DOHH2 (cell line): Measurements from ENCODE around the gene ITPRIP.

Experiments used
- H3F3A ChIP-seq: fragments of 200-600 bp; sonication (generic), shearing (Covaris generic); 2 replicates; pipeline ENCODE4 v1.6.0; 2016; ENCODE audit warnings: antibody characterized with exemption, mild to moderate bottlenecking; ENCODE audit not compliant: control insufficient read depth, insufficient read depth
- H3K27ac ChIP-seq: fragments of 200-600 bp; sonication (generic); 2 replicates; pipeline ENCODE4 v1.5.1; 2014; ENCODE audit warnings: low read depth, mild to moderate bottlenecking, low read length, moderate library complexity
- H3K27me3 ChIP-seq: fragments of 200-600 bp; sonication (generic); 2 replicates; pipeline ENCODE4 v1.6.1; 2014; ENCODE audit warnings: mild to moderate bottlenecking, low read length, mixed read lengths; ENCODE audit not compliant: control insufficient read depth
- H3K36me3 ChIP-seq: fragments of 200-600 bp; sonication (generic); 2 replicates; pipeline ENCODE4 v1.6.1; 2014; ENCODE audit warnings: mild to moderate bottlenecking, low read length, moderate library complexity, mixed read lengths; ENCODE audit not compliant: control insufficient read depth
- H3K4me1 ChIP-seq: fragments of 200-600 bp; sonication (generic); 2 replicates; pipeline ENCODE4 v1.6.1; 2014; ENCODE audit warnings: mild to moderate bottlenecking, low read length, mixed read lengths; ENCODE audit not compliant: control insufficient read depth
- H3K4me2 ChIP-seq: fragments of 200-600 bp; sonication (generic); 2 replicates; pipeline ENCODE4 v1.6.0; 2014; ENCODE audit warnings: mild to moderate bottlenecking, low read length, moderate library complexity
- H3K4me3 ChIP-seq: fragments of 200-600 bp; sonication (generic); 2 replicates; pipeline ENCODE4 v1.5.1; 2014; ENCODE audit warnings: mild to moderate bottlenecking, low read length, mixed read lengths
- H3K79me2 ChIP-seq: fragments of 200-600 bp; sonication (generic); 2 replicates; pipeline ENCODE4 v1.6.1; 2014; ENCODE audit warnings: mild to moderate bottlenecking, low read length, mixed read lengths; ENCODE audit not compliant: control insufficient read depth
- H3K9me2 ChIP-seq: fragments of 200-600 bp; sonication (generic); replicated peaks from 2 replicates; pipeline ENCODE4 v1.6.1; 2014; ENCODE audit warnings: mild to moderate bottlenecking, low read length, mixed read lengths; ENCODE audit not compliant: control insufficient read depth
- H3K9me3 ChIP-seq: fragments of 200-600 bp; sonication (generic); 2 replicates; pipeline ENCODE4 v1.6.1; 2014; ENCODE audit warnings: antibody characterized with exemption, low read length, mixed read lengths; ENCODE audit not compliant: control insufficient read depth, insufficient read depth
- H4K20me1 ChIP-seq: fragments of 200-600 bp; sonication (generic); 2 replicates; pipeline ENCODE4 v1.6.0; 2014; ENCODE audit warnings: low read depth, mild to moderate bottlenecking, antibody characterized with exemption, low read length, moderate library complexity; ENCODE audit not compliant: control insufficient read depth, insufficient read depth
- EZH2phosphoT487 ChIP-seq: fragments of 200-600 bp; sonication (generic); IDR thresholded peaks from 2 replicates; pipeline ENCODE4 v1.6.1; 2017; ENCODE audit warnings: borderline replicate concordance, mild to moderate bottlenecking, antibody characterized with exemption, low read length, moderate library complexity, mixed read lengths
- TF ChIP-seq, protein P1 (sequence below): fragments of 200-600 bp; sonication (generic); IDR thresholded peaks from one replicate; pipeline ENCODE4 v1.5.1; 2014; ENCODE audit warnings: antibody characterized with exemption, mild to moderate bottlenecking, low read depth, low read length; ENCODE audit not compliant: poor library complexity, severe bottlenecking

ITPRIP gene

DNA sequence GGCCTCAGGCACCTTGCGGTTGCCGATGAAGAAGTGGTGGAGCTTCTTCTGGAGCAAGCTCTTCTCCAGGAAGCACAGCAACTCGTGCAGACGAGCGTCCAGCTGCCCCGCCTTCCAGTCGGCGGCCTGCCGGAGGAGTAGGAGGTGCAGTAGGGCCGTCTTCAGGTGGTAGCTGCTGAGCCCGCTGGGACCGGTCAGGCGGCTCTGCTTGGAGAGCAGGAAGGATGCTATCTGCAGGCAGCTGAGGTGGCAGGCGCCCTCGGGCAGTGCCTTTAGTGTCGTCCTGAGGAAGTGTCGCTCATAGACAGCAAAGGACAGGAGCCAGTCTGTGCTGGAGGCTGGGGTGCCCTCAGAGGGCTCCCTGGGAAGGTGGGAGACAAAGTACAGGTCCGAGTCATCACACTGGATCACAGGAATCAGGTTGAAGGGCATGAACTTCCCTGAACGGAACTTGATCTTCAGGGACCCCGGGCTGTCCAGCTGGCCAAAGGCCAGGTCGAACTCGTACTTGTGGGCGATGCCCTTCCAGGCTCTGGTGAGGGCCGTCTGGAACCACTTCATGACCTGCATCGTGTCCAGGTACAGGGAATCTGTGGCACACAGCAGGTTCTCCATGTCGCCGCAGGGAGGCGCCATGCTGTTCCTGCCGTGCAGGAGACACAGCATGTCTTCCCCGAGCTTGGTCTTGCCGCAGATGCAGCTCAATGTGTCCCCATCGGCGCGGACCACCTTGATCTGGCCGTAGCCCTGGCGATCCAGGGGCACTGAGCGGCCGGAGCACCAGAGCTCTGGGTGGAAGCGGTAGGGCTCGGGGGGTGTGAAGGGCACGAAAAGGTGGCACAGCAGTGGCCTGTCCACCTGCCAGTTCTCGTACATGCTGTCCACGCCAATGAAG is 23.4 kb downstream of the ITPRIP start:
- Histone ChIP-seq H3K27me3 (no peaks in the 10 kb centered on the region), H3K4me1 (peaks cover 28% of the 10 kb centered on the region), H3K27ac (no peak overlapping the region), H3K4me3 (no peak overlapping the region), H3K4me2 (no peak overlapping the region), H3K36me3 (peaks cover 47% of the 10 kb centered on the region), H3K9me3 (no peaks in the 10 kb centered on the region), H3K9me2 (no peaks in the 10 kb centered on the region), H4K20me1 (peaks cover 27% of the 10 kb centered on the region; the same call in 1 of the 2 replicates), H3F3A (no peaks in the 10 kb centered on the region), H3K79me2 (peaks cover 42% of the 10 kb centered on the region)
- TF ChIP-seq, protein P1, sequence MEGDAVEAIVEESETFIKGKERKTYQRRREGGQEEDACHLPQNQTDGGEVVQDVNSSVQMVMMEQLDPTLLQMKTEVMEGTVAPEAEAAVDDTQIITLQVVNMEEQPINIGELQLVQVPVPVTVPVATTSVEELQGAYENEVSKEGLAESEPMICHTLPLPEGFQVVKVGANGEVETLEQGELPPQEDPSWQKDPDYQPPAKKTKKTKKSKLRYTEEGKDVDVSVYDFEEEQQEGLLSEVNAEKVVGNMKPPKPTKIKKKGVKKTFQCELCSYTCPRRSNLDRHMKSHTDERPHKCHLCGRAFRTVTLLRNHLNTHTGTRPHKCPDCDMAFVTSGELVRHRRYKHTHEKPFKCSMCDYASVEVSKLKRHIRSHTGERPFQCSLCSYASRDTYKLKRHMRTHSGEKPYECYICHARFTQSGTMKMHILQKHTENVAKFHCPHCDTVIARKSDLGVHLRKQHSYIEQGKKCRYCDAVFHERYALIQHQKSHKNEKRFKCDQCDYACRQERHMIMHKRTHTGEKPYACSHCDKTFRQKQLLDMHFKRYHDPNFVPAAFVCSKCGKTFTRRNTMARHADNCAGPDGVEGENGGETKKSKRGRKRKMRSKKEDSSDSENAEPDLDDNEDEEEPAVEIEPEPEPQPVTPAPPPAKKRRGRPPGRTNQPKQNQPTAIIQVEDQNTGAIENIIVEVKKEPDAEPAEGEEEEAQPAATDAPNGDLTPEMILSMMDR, result no peak
- no peak for TF ChIP-seq EZH2phosphoT487

DNA sequence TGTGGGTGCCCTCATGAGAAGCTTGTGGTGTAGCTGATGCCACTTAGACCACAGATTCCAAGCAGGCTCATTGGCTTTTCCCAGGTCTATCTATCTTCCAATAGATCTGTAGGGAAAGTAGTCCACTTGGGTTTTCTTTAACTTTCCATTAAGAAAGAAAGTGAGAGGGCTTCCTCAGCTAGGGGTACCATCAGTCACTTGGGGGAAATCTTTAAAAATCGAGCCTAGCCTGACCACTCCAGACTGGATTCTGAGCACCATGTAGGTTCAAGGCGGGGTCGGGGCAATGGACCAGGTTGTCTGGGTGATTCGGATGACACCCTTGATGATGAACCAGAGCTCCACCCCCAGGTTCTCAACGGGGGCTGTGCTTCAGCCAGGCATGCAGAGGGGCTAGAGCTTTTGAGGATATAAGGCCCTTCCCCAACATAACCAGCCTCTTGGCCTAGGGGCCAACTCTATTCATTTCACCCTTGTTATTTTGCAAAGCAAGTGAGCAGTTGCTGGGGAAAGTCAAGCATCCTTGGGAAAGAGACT is 27.0 kb downstream of the ITPRIP start:
- no peaks in the 10 kb centered on the region for H3K4me1 ChIP-seq

DNA sequence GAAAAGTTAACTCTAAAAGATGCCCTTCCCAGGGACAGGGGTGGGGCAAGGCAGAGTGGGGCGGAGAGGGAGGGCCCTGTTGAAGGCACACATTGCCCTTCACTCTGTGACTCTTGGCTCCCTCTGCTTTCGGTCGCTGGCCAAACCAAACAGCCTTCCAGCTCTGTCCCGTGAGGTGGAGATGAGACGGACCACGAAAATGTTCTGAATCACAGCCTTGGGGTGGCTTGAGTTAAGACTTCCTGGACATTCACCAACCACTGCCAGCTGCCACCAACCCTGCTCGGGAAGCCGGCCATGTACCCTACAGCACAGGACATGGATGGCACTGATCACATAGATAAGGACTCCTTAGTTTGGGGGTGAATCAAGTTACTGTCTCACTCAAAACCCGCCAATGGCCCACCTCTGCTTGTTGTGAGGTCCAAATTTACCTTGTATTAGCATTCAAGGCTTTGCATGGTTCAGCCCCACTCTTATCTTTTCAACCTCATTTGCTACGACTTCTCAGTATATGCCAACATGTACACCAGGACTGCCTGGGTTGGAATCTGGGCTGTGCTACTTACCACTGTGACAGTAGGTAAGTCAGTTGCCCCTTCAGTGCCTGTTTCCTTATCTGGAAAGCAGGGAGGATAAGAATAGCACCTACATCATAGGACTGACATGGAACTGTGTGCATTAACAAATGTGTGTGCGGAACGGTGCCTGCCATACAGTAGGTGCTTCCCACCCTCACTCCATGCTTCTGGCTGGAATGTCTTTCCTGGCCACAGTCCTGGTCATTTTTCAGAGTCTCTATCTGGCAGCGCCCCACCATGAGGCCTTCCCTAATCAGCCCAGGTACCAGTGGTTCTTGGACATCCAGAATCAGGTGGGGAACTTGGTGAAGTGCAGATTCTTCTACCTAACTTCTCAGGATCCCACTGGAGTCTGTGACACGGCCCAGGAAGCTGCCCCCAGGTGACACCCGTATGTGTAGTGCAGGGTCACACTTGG is 28.0 kb downstream of the ITPRIP start:
- no peak overlapping the region for H3K4me3 ChIP-seq
- TF ChIP-seq EZH2phosphoT487, result no peak
- TF ChIP-seq, protein P1, result no peak
- H3K4me2 ChIP-seq, result no peak overlapping the region
- 0 out of 2 replicates have a peak, but pooled peaks cover 2% of the 10 kb centered on the region for H3K79me2 ChIP-seq
- H3K36me3 ChIP-seq, result peaks cover 30% of the 10 kb centered on the region
- H3F3A ChIP-seq, result no peaks in the 10 kb centered on the region; the same call in 1 of the 2 replicates
- H3K4me1 ChIP-seq, result no peaks in the 10 kb centered on the region
- H4K20me1 ChIP-seq, result peaks cover 3% of the 10 kb centered on the region; the same call in 1 of the 2 replicates
- no peak overlapping the region for H3K27ac ChIP-seq
- H3K27me3 ChIP-seq, result no peaks in the 10 kb centered on the region
- H3K9me2 ChIP-seq, result no peaks in the 10 kb centered on the region
- no peaks in the 10 kb centered on the region for H3K9me3 ChIP-seq

More for the DNA sequence above, 27.0 kb downstream of the ITPRIP start:
- peaks cover 6% of the 10 kb centered on the region for H3K79me2 ChIP-seq
- H3K27ac ChIP-seq, result no peak overlapping the region
- no peaks in the 10 kb centered on the region for H3K9me2 ChIP-seq
- TF ChIP-seq, protein P1, result no peak
- no peak for TF ChIP-seq EZH2phosphoT487
- no peaks in the 10 kb centered on the region; the same call in 1 of the 2 replicates for H3F3A ChIP-seq
- peaks cover 3% of the 10 kb centered on the region; the same call in 1 of the 2 replicates for H4K20me1 ChIP-seq
- no peaks in the 10 kb centered on the region for H3K27me3 ChIP-seq
- no peak overlapping the region for H3K4me2 ChIP-seq
- H3K36me3 ChIP-seq, result peaks cover 40% of the 10 kb centered on the region
- H3K4me3 ChIP-seq, result no peak overlapping the region
- no peaks in the 10 kb centered on the region for H3K9me3 ChIP-seq
